Choroid plexus epithelial cell (primary cell): ENCODE data around the gene TRIM40.

Experiments used
- DNase-seq: peaks from one replicate; pipeline ENCODE4 v3.0.0-alpha.2; 2010; ENCODE audit warnings: low read depth
- H3K4me3 ChIP-seq: 2 replicates; pipeline ENCODE4 v1.5.1; 2011; ENCODE audit warnings: low read depth, mild to moderate bottlenecking, control low read depth, low read length, moderate library complexity
- TF ChIP-seq, protein P1 (sequence below): conservative IDR thresholded peaks from 2 replicates; pipeline ENCODE4 v1.5.1; 2011; ENCODE audit warnings: low read depth, mild to moderate bottlenecking, control low read depth, inconsistent platforms, low read length, moderate library complexity

TRIM40 gene

DNA sequence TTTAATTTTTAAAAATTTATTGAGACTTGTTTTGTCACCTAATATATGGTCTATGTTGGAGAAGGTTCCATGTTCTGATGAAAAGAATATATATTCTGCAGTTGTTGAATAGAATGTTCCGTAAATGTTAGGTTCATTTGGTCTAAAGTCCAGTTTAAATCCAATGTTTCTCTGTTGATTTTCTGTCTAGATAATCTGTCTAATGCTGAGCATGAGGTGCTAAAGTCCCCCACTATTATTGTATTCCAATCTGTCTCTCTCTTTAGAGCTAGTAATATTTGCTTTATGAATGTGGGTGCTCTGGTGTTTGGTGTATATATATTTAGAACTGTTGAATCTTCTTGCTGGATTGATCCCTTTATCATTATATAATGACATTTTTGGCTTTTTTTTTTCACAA, 42.9 kb downstream of the TRIM40 start:
- no peak overlapping the region for H3K4me3 ChIP-seq
- TF ChIP-seq, protein P1, sequence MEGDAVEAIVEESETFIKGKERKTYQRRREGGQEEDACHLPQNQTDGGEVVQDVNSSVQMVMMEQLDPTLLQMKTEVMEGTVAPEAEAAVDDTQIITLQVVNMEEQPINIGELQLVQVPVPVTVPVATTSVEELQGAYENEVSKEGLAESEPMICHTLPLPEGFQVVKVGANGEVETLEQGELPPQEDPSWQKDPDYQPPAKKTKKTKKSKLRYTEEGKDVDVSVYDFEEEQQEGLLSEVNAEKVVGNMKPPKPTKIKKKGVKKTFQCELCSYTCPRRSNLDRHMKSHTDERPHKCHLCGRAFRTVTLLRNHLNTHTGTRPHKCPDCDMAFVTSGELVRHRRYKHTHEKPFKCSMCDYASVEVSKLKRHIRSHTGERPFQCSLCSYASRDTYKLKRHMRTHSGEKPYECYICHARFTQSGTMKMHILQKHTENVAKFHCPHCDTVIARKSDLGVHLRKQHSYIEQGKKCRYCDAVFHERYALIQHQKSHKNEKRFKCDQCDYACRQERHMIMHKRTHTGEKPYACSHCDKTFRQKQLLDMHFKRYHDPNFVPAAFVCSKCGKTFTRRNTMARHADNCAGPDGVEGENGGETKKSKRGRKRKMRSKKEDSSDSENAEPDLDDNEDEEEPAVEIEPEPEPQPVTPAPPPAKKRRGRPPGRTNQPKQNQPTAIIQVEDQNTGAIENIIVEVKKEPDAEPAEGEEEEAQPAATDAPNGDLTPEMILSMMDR = no peak
- no peak for DNase-seq

DNA sequence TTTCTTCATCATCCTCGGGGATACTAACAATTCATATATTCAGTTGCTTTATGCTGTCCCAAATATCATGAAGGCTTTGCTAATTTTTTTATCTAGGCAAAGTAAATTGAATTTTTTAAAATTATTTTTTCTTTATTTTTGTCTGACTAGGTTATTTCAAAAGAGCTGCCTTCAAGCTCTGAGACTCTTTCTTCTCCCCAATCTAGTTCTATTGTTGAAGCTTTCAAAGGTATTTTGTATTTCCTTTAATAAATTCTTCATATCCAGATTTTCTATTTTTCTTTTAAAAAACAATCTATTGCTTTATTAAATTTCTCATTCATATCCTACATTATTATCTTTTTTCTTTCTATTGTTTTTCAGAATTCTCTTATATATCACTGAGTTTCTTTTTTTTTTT, 44.2 kb downstream of the TRIM40 start:
- no peak overlapping the region for H3K4me3 ChIP-seq
- DNase-seq = no peak
- TF ChIP-seq, protein P1 = no peak

DNA sequence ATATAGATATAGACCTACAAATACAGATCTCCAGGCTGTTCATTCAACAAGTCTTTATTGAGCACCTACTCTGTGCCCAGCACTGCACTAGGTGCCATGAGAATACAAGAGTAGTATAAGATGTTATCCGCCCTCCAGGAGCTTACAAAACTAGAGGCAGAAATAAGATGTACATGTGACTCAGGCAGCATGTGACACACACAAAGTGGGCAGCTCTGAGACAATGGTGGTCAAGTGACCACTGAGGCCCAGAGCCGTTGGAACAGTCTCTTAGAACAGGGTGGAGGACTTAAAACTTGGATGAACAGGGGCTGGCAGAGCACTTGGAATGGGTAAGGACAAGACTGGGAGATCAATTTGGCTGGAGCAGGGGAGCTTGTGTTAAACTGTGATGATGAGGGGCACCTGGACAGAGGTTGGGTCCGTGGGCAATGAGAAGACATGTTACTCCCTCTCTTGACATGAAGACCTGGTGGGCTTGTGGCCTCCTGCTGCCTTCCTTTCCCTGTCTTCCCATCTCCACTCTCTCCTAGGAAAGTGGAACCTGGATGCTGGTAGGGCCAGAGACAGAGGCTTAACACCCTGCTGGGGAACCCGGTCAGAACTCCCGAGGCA, 48.6 kb downstream of the TRIM40 start:
- TF ChIP-seq, protein P1 = no peak

DNA sequence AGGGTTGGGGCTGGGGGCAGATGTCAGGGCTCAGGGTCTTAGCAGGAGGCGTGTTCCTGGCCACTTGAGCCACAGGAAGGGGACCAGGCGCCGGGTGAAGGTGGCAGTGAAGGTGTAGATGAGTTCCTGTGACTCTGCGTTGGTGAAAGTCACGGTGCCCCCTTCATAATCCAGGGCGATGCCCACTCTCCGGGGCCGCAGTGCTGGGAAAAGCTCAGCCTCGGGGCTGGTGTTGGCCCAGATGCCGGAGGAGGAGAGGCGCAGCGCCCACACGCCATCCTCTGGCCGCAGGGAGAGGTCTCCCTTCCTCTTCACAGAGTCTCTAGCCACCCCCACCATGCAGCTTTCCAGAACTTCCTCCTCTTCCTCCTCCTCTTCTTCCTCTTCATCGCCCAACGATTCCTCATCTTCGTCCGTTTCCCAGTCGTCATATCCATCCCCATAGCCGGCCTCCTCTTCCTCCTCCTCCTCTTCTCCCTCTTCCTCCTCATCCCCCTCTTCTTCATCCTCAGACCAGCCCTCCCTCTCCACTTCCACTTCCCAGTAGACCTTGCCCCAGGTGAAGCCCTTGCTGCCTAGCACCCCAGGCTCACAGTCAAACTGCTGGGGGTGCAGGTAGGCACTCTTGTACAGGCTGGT, 50.0 kb downstream of the TRIM40 start:
- no peak overlapping the region for H3K4me3 ChIP-seq
- TF ChIP-seq, protein P1 = no peak
- no peak for DNase-seq

More for the DNA sequence above, 48.6 kb downstream of the TRIM40 start:
- no peak for DNase-seq
- H3K4me3 ChIP-seq = no peak overlapping the region

DNA sequence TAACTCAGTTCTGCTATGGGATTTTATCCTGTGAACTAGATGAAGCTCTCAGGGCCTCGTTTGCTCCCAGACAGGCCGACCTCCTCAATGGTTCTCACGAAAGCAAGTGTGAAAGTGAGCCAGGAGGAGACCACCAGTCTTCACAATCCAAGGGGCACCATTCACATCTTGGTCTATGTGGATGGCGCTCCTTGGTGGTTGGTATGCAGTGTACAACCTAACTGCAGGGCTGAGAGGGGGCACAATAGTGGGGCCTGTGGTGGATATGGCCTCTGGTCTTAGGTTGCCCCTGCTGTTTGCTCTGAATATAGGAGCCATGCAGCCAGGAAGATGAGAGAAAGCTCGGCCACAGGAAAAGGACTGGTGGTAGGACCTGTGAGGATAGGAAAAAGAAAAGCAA, 52.6 kb downstream of the TRIM40 start:
- no peak for DNase-seq
- H3K4me3 ChIP-seq = no peak overlapping the region
- TF ChIP-seq, protein P1 = no peak

DNA sequence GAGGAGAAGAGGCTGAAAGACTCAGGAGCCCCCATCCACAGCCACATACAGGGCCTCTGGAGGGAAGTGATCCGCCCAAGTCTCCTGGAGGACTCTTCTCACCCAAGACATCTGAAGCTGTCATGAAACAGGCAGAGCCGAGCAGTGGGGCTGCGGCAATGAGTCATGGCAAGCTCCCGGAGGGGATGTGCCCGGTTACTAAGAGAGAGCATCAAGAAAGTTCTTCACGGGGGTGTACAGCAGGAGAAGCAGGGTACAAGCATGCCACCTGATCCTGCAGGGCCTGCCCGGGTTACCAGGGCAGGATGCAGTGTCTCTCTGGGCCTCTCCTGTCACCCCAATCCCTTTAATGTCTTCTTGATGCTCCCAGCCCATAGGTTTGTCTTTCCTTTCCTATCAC, 56.1 kb downstream of the TRIM40 start:
- no peak overlapping the region for H3K4me3 ChIP-seq
- TF ChIP-seq, protein P1 = no peak

More for the DNA sequence above, 56.1 kb downstream of the TRIM40 start:
- peak; percentile 47 for DNase-seq
